22Rv1 (cell line): ENCODE results near the gene ZNF559.

Experiments
- CTCF ChIP-seq: fragments of 450-650 bp; IDR thresholded peaks from 2 replicates; pipeline ENCODE4 v1.5.1; 2017; ENCODE audit warnings: mild to moderate bottlenecking
- ZFX ChIP-seq: fragments of 450-650 bp; IDR thresholded peaks from 2 replicates; pipeline ENCODE4 v1.6.1; 2017; ENCODE audit warnings: antibody characterized with exemption, borderline replicate concordance

- TF ChIP-seq CTCF = no peak
- TF ChIP-seq ZFX = no peak
Observed at GRCh38 chr19:9370738-9371619, 47.0 kb downstream of the ZNF559 start.
